Muscle layer of duodenum (tissue), 2 donors: ENCODE measurements around the gene DUSP14.
A peak's percentile ranks its signal among the peaks of the same experiment; 100 is the strongest.
"Not testable (repeated sequence)": the region's sequence is repeated elsewhere in the genome, so short reads cannot be mapped to it uniquely, and the experiment has no call there.

Experiments used
- H3K27ac ChIP-seq: one replicate; pipeline ENCODE4 v1.7.0; 2013; ENCODE audit warnings: mild to moderate bottlenecking, low read length
- H3K27me3 ChIP-seq: one replicate; pipeline ENCODE4 v1.7.0; 2013; ENCODE audit warnings: low read depth, mild to moderate bottlenecking, control low read depth, low read length
- H3K36me3 ChIP-seq, 2 donors: one replicate each; pipeline ENCODE4 v1.7.0; 2013; ENCODE audit warnings: low read length in 2 of 2, control low read depth in 1 of 2, mild to moderate bottlenecking in 1 of 2; ENCODE audit not compliant: insufficient read depth in 2 of 2, control insufficient read depth in 1 of 2
- H3K4me1 ChIP-seq, 2 donors: one replicate each; pipeline ENCODE4 v1.7.0; 2013; ENCODE audit warnings: low read length in 2 of 2, mild to moderate bottlenecking in 2 of 2, control low read depth in 1 of 2, moderate library complexity in 1 of 2; ENCODE audit not compliant: insufficient read depth in 2 of 2, control insufficient read depth in 1 of 2
- H3K4me3 ChIP-seq, 2 donors: one replicate each; pipeline ENCODE4 v1.7.0; 2013; ENCODE audit warnings: low read length in 2 of 2, low read depth in 1 of 2, mild to moderate bottlenecking in 1 of 2
- H3K9me3 ChIP-seq, 2 donors: one replicate each; pipeline ENCODE4 v1.7.0; 2013; ENCODE audit warnings: low read length in 2 of 2, control low read depth in 1 of 2, mild to moderate bottlenecking in 1 of 2; ENCODE audit not compliant: control insufficient read depth in 1 of 2
- donor health status: healthy.

The DUSP14 gene, protein sequence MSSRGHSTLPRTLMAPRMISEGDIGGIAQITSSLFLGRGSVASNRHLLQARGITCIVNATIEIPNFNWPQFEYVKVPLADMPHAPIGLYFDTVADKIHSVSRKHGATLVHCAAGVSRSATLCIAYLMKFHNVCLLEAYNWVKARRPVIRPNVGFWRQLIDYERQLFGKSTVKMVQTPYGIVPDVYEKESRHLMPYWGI

DNA sequence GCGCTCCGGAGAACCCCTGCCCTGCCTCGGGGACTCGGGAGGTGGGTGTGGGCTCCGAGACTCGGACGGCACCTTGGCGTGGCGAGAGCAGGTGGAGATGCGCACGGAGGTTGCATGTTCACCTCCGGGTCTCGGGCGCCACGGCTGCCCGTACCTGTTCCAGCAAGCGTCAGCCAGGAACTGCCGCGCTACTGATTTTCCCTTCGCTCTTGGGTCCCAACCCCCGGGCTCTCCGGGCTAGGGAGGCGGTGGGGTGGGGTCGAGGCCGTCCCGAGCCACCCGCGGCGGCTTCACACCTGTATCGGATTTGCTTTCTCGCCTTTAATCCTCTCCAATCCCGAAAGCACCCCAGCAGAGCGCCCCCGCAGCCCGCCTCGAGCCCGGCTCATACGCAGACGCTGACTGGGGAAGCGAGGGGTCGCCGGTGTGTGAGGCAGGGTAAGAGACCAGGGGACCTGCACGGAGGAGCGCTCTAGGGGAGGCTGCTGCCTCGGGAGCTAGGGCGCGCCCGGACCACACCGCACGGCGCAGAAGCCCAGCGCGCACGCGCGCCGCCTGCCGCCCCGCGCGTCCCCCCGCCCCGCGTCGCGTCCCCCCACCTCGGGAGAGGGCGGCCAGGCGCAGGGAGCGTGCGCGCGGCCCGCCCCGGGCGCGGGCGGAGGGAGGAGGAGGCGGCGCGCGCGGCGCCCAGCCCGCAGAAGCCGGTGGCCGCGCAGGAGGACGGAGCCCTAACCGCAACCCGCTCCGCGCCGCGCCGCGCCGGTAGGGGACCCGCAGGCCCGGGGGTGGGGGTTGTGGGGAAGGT is at the start of gene DUSP14:
DUSP14 (plus strand) TSS at position 695 of the 805 bp plus-strand sequence. CDS start 22,382 bp downstream, outside the sequence.
- Histone ChIP-seq H3K27me3 (no peaks in the 10 kb centered on the region), H3K4me3 (peak within 1 kb of the TSS; percentile 77 to 87), H3K9me3 (no peaks in the 10 kb centered on the region), H3K27ac (peak within 1 kb of the TSS; percentile 74), H3K36me3 (peaks cover 0 to 5% of the 10 kb centered on the region in 2 donors), H3K4me1 (peaks cover 5 to 37% of the 10 kb centered on the region in 2 donors)

DNA sequence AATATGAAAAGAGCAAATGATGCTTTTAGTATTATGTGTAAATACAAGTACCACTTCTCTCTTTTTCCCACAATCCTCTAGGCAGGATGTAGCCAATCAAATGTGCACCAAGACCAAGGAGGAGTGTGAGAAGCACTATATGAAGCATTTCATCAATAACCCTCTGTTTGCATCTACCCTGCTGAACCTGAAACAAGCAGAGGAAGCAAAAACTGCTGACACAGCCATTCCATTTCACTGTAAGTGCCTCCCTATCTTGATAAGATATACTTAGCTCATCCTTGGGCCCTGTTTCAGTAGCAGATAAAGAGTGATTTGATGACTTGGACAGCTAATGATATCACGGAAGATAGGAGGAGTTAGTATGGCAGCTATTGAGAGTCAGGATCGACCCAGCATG is 49.3 kb upstream of the DUSP14 start:
- Histone ChIP-seq H3K27ac (no peak overlapping the region), H3K9me3 (no peaks in the 10 kb centered on the region), H3K27me3 (no peaks in the 10 kb centered on the region), H3K4me1 (no peaks in the 10 kb centered on the region), H3K4me3 (no peak overlapping the region), H3K36me3 (peaks cover 41 to 44% of the 10 kb centered on the region in 2 donors)

DNA sequence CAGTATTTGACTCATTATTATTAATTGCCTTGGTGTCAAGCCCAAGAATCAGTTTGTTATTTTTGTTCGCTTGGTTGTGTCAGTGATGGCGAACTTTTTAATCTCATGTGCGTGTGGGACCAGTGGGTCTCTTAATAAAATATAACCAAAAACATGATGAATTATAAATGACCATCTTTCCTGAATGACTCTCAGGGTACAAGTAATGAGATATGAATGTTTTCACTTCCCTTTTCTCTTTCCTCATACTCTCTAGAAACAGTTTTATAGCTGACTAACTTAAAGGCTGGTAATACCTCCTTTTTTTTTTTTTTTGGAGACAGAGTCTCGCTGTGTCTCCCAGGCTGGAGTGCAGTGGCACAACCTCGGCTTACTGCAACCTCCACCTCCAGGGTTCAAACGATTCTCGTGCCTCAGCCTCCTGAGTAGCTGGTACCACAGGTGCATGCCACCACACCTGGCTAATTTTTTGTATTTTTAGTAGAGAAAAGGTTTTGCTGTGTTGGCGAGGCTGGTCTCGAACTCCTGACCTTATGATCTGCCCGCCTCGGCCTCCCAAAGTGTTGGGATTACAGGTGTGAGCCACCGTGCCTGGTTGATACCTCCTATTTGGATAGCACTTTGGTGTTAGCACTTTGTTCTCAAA is 48.2 kb upstream of the DUSP14 start:
- H3K36me3 ChIP-seq = peaks cover 41 to 48% of the 10 kb centered on the region in 2 donors
- H3K9me3 ChIP-seq, H3K27ac ChIP-seq, H3K4me1 ChIP-seq, H3K27me3 ChIP-seq, H3K4me3 ChIP-seq: not testable (repeated sequence)

DNA sequence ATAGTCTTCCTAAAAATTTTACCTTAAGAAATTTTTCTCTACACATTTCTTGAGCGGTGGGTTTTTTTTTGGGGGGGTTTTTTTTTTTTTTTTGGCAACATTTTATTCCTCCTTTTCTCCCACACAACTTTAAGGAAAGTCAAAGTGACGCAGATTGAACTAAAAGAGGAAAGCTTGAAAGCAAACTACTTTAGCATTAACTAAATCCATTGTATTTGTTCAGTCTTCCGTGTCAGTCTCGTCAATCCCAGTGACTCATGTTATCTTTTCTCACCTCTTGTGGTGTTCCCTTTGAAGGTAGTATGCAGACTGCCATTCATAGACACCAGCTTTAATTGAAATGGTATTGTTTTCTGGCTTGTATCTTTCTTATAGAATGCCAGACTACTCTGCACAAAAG is 43.7 kb upstream of the DUSP14 start:
- Histone ChIP-seq H3K27ac (no peak overlapping the region), H3K4me1 (no peaks in the 10 kb centered on the region), H3K9me3 (no peaks in the 10 kb centered on the region), H3K36me3 (peaks cover 42 to 51% of the 10 kb centered on the region in 2 donors), H3K27me3 (no peaks in the 10 kb centered on the region), H3K4me3 (no peak overlapping the region)

DNA sequence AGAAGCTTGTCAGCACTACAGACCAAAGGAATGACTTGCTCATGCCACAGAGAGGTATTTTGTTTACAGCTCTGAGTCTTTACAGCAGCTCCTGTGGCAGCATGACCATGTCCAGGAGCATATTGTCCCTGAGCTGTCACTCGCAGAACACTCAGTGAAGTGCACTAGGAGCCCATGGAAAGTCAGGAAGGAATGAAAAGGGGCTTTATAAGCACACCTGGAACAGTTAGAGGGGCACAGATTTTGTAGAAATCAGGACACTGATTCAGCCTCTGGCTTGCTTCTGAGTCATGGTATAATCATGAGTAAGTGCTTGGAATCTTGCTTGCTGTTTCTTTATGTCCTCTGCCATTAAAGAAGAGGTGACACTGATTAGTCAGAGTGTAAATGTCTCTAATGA is 42.0 kb upstream of the DUSP14 start:
- peaks cover 37 to 39% of the 10 kb centered on the region in 2 donors for H3K36me3 ChIP-seq

DNA sequence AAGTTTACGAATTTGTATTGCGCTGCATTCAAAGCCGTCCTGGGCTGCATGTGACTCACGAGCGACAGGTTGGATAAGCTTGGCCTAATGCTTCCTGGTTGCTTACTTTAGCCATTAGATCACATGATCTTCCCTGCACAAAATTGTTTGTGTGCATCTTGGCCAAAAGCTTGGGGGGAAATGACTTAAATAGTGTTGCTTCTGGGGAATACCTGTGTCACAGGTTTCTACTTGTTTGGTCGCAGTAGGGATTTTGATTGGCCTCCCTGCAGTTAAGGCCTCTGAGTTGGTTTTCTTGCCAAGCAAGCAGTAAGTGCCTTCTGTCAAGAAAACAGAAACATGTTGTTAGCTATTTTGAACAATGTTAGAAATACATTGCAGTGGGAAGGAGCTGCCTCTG is 39.6 kb upstream of the DUSP14 start:
- Histone ChIP-seq H3K27ac (no peak overlapping the region), H3K4me1 (no peaks in the 10 kb centered on the region), H3K4me3 (no peak overlapping the region), H3K27me3 (no peaks in the 10 kb centered on the region), H3K9me3 (no peaks in the 10 kb centered on the region), H3K36me3 (peaks cover 19 to 23% of the 10 kb centered on the region in 2 donors)

More for the DNA sequence above, 42.0 kb upstream of the DUSP14 start:
- no peak overlapping the region for H3K27ac ChIP-seq
- H3K9me3 ChIP-seq = no peaks in the 10 kb centered on the region
- H3K4me3 ChIP-seq = no peak overlapping the region
- H3K4me1 ChIP-seq = no peaks in the 10 kb centered on the region
- H3K27me3 ChIP-seq = no peaks in the 10 kb centered on the region

DNA sequence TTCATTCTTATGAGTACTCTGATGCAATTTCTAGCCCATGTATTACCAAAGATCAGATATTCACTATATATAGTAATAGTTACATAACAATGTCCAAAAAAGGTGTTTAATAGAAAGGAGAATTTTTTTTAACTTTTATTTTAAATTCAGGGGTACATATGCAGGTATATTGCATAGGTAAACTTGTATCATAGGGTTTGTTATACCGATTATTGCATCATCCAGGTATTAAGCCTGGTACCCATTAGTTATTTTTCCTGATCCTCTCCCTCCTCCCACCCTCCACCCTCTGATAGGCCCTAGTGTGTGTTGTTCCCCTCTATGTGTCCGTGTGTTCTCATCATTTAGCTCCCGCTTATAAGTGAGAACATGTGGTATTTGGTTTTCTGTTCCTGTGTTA is 31.9 kb upstream of the DUSP14 start:
- not testable (repeated sequence) for H3K27ac ChIP-seq, H3K27me3 ChIP-seq, H3K4me1 ChIP-seq, H3K4me3 ChIP-seq, H3K9me3 ChIP-seq
- H3K36me3 ChIP-seq = peaks cover 0 to 13% of the 10 kb centered on the region in 2 donors

DNA sequence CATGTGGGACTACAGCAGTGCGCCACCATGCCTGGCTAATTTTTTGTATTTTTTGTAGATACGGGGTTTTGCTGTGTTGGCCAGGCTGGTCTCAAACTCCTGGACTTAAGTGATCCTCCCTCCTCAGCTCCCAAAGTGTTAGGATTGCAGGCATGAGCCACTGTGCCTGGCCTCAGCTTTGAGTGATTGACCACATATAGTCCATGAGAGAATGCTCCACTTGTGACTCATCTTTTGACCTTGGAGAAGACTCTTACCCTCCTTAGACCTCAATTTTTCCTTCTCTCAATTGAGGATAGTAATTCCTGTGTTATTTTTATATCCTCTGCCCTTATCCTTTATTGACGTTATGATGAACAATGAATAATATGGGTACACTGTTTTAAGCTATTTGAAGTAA is 30.9 kb upstream of the DUSP14 start:
- H3K9me3 ChIP-seq = no peaks in the 10 kb centered on the region
- no peaks in the 10 kb centered on the region for H3K4me1 ChIP-seq
- peaks cover 0 to 16% of the 10 kb centered on the region in 2 donors for H3K36me3 ChIP-seq
- H3K4me3 ChIP-seq = no peak overlapping the region
- H3K27me3 ChIP-seq = no peaks in the 10 kb centered on the region
- H3K27ac ChIP-seq = no peak overlapping the region

DNA sequence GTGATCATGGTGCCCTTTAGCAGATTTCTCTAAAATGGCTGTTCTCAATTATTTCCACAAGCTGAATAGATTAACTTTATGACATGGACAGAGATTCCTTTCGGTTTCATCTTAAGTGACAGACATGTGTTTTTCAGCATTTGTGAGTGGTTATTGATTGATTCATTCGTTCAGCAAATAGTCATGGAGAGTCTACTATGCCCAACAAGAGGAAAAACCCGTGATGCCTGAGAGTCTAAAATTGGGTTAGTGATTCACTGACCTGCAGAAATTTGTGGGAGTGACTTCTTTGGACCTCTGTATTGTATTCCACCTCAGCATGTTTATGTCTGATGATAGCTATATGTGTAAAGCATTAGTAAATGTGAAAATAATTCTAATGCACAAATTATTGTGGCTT is 28.0 kb upstream of the DUSP14 start:
- Histone ChIP-seq H3K4me3 (no peak overlapping the region), H3K9me3 (no peaks in the 10 kb centered on the region), H3K27me3 (no peaks in the 10 kb centered on the region), H3K27ac (no peak overlapping the region), H3K36me3 (peaks cover 0 to 28% of the 10 kb centered on the region in 2 donors), H3K4me1 (no peaks in the 10 kb centered on the region)

DNA sequence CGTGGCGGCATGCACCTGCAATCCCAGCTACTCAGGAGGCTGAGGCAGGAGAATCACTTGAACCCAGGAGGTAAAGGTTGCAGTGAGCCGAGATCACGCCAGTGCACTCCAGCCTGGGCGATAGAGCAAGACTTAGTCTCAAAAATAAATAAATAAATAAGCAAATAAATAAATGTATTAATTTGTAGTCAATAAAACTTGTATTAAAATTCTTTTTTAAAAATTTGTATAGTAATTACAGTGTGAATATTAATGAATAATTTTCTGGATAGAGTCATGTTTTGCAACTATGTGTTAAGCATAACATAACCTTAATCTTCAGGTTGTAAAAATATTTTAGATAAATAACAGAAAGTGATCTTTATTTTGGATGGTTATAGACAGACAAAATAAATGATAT is 27.2 kb upstream of the DUSP14 start:
- no peaks in the 10 kb centered on the region for H3K9me3 ChIP-seq
- H3K36me3 ChIP-seq = peaks cover 6 to 35% of the 10 kb centered on the region in 2 donors
- H3K4me1 ChIP-seq = no peaks in the 10 kb centered on the region
- H3K27ac ChIP-seq = no peak overlapping the region
- H3K27me3 ChIP-seq = no peaks in the 10 kb centered on the region
- H3K4me3 ChIP-seq = no peak overlapping the region

DNA sequence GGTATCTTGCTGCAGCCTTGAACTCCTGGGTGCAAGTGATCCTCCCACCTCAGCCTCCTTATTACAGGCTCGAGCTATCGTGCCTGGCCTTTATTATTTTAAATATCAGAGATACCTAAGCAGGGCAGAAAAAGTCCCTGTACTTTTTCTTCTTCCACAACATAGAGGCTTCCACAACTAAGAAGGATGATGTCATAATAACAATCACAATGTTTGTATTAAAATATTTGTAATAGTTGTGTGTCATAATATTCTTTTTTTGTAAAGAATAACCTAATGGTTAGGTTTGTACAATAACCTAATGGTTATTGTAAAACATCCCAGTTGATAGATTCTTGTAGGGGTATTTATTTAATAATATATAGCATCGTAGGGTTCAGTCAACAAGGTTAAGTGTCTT is 26.7 kb upstream of the DUSP14 start:
- Histone ChIP-seq H3K27ac (no peak overlapping the region), H3K36me3 (peaks cover 6 to 41% of the 10 kb centered on the region in 2 donors), H3K9me3 (no peaks in the 10 kb centered on the region), H3K27me3 (no peaks in the 10 kb centered on the region), H3K4me3 (no peak overlapping the region), H3K4me1 (no peaks in the 10 kb centered on the region)
